Mesendoderm (in vitro differentiated cells): ENCODE results near the gene HES5.

ENCODE experiments used
- DNase-seq: peaks from one replicate; pipeline ENCODE4 v3.0.0; 2013
- H2AK5ac ChIP-seq: 2 replicates; pipeline ENCODE4 v1.6.1; 2013; ENCODE audit warnings: low read length, inconsistent platforms
- H2BK120ac ChIP-seq: 2 replicates; pipeline ENCODE4 v1.6.1; 2013; ENCODE audit warnings: low read depth, mild to moderate bottlenecking, low read length, moderate library complexity, mixed read lengths
- H2BK15ac ChIP-seq: replicated peaks from 2 replicates; pipeline ENCODE4 v1.6.1; 2013; ENCODE audit warnings: low read depth, mild to moderate bottlenecking, moderate library complexity
- H2BK5ac ChIP-seq: 2 replicates; pipeline ENCODE4 v1.6.1; 2013; ENCODE audit warnings: low read length, inconsistent platforms
- H3K18ac ChIP-seq: 2 replicates; pipeline ENCODE4 v1.6.1; 2013; ENCODE audit warnings: mild to moderate bottlenecking, low read length, mixed read lengths
- H3K23ac ChIP-seq: one replicate; pipeline ENCODE4 v1.6.1; 2013; ENCODE audit warnings: low read length
- H3K27ac ChIP-seq: 2 replicates; pipeline ENCODE4 v1.5.1; 2013; ENCODE audit warnings: low read depth, mild to moderate bottlenecking, inconsistent platforms, low read length, moderate library complexity
- H3K27me3 ChIP-seq: 2 replicates; pipeline ENCODE4 v1.6.1; 2013; ENCODE audit warnings: low read length, control low read depth, mild to moderate bottlenecking, inconsistent platforms; ENCODE audit not compliant: insufficient read depth, poor library complexity
- H3K36me3 ChIP-seq: 2 replicates; pipeline ENCODE4 v1.6.1; 2013; ENCODE audit warnings: low read length, inconsistent platforms; ENCODE audit not compliant: control insufficient read depth, insufficient read depth
- H3K4ac ChIP-seq: one replicate; pipeline ENCODE4 v1.6.1; 2013; ENCODE audit warnings: low read depth, mild to moderate bottlenecking, low read length, moderate library complexity
- H3K4me1 ChIP-seq: 2 replicates; pipeline ENCODE4 v1.6.1; 2013; ENCODE audit warnings: low read depth, low read length, inconsistent platforms; ENCODE audit not compliant: control insufficient read depth
- H3K4me2 ChIP-seq: 2 replicates; pipeline ENCODE4 v1.6.1; 2013; ENCODE audit warnings: low read length
- H3K4me3 ChIP-seq: 2 replicates; pipeline ENCODE4 v1.5.1; 2013; ENCODE audit warnings: mild to moderate bottlenecking, low read length
- H3K56ac ChIP-seq: one replicate; pipeline ENCODE4 v1.6.1; 2013; ENCODE audit warnings: low read length
- H3K79me1 ChIP-seq: 2 replicates; pipeline ENCODE4 v1.6.1; 2013; ENCODE audit warnings: low read length, inconsistent platforms
- H3K79me2 ChIP-seq: 2 replicates; pipeline ENCODE4 v1.6.1; 2013; ENCODE audit warnings: mild to moderate bottlenecking, low read length; ENCODE audit not compliant: control insufficient read depth, insufficient read depth
- H3K9ac ChIP-seq: 2 replicates; pipeline ENCODE4 v1.6.1; 2013; ENCODE audit warnings: low read length, inconsistent platforms
- H4K5ac ChIP-seq: one replicate; pipeline ENCODE4 v1.6.1; 2013; ENCODE audit warnings: low read length
- H4K8ac ChIP-seq: one replicate; pipeline ENCODE4 v1.6.1; 2013; ENCODE audit warnings: low read depth, mild to moderate bottlenecking, control low read depth, low read length, moderate library complexity
- WGBS: extraction: QIAGEN DNeasy Blood & Tissue Kit; methylation state at CpG from one replicate; pipeline ENCODE4 v1.1.7; 2013; ENCODE audit warnings: low lambda C conversion rate, missing lambda C conversion rate; ENCODE audit not compliant: insufficient coverage; ENCODE audit errors: extremely low coverage; 5-methylcytosine and 5-hydroxymethylcytosine counted together

The HES5 gene

DNA sequence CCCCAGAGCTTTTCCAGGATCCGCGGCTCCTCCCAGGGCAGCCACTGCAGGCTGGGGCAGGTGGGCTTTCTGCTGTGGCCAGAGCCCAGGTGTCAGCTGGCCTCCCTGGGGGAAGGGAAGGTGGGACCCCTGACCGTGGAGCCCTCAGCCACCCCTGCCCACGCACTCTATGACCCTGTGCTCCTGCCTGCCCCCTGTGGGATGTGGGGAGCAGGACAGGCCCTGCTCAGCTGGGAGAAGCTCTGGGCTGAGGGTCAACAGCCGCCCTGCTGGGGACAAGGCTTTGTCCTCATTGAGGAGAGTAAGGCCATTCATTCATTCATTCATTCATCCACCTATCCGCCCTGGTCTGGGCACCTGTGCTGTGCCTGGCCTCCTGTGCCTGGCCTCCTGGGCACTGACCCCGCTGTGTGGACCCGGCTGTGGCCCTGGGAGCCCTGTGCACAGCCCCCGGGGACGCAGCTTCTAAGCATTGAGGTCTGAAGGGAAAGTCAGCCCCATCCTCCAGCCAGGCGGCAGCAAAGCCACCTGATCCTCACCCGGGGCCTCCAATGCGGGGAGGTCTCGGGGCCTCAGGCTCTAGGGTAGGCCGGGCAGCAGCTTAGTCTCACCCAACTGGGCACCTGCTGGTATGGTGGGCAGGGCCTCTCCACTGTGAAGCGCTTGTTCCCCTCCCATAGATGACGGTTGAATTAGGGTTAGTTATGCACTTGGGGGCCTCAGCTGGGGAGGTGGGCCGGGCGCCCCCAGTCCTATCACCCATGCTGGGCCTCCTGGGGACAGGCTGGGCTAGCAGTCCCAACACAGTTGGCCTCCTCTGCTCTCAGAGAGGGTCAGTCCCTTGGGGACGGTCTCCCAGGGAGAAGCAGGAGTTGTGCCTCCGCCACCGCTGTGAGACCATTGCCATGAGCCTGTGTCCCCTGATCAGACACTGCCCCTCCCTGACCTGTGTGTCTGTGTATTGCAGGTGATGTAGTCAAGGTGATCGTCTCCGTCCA lies 32.1 kb upstream of the HES5 start:
- no peaks in the 10 kb centered on the region for H3K79me2 ChIP-seq
- H3K79me1 ChIP-seq, result no peaks in the 10 kb centered on the region
- H2BK15ac ChIP-seq, result no peak overlapping the region
- no peaks in the 10 kb centered on the region for H3K36me3 ChIP-seq
- H3K56ac ChIP-seq, result no peak overlapping the region
- no peak overlapping the region for H3K4ac ChIP-seq
- H3K4me1 ChIP-seq, result no peaks in the 10 kb centered on the region
- no peak overlapping the region for H3K9ac ChIP-seq
- H2BK5ac ChIP-seq, result no peak overlapping the region
- H3K27ac ChIP-seq, result no peak overlapping the region
- no peak overlapping the region for H3K4me3 ChIP-seq
- no peak overlapping the region for H3K4me2 ChIP-seq
- no peak overlapping the region for H4K8ac ChIP-seq
- no peak overlapping the region for H4K5ac ChIP-seq
- DNase-seq, result no peak
- H2BK120ac ChIP-seq, result no peak overlapping the region
- H3K18ac ChIP-seq, result no peak overlapping the region
- no CpG with 5 or more reads among the region's 24 CpGs for WGBS
- no peaks in the 10 kb centered on the region for H3K27me3 ChIP-seq
- no peak overlapping the region for H3K23ac ChIP-seq
- no peak overlapping the region for H2AK5ac ChIP-seq

GRCh38 chr1:2561446-2561845 lies 31.4 kb upstream of the HES5 start:
- no peak overlapping the region for H2BK5ac ChIP-seq
- no peak overlapping the region for H2AK5ac ChIP-seq
- H3K4me1 ChIP-seq, result no peaks in the 10 kb centered on the region
- no peak overlapping the region for H4K8ac ChIP-seq
- H3K18ac ChIP-seq, result no peak overlapping the region
- no peak overlapping the region for H3K4me3 ChIP-seq
- H3K4ac ChIP-seq, result no peak overlapping the region
- H3K36me3 ChIP-seq, result no peaks in the 10 kb centered on the region
- no peaks in the 10 kb centered on the region for H3K79me2 ChIP-seq
- H3K4me2 ChIP-seq, result no peak overlapping the region
- DNase-seq, result no peak
- no peak overlapping the region for H3K9ac ChIP-seq
- no peak overlapping the region for H3K23ac ChIP-seq
- no peak overlapping the region for H2BK15ac ChIP-seq
- no peak overlapping the region for H2BK120ac ChIP-seq
- H3K56ac ChIP-seq, result no peak overlapping the region
- no peak overlapping the region for H4K5ac ChIP-seq
- H3K27ac ChIP-seq, result no peak overlapping the region
- H3K79me1 ChIP-seq, result no peaks in the 10 kb centered on the region
- no peaks in the 10 kb centered on the region for H3K27me3 ChIP-seq
- no CpG with 5 or more reads among the region's 11 CpGs for WGBS

GRCh38 chr1:2560299-2561073 lies 30.4 kb upstream of the HES5 start:
- Histone ChIP-seq H3K56ac (no peak overlapping the region), H4K8ac (no peak overlapping the region), H2BK120ac (no peak overlapping the region), H3K79me1 (no peaks in the 10 kb centered on the region), H3K23ac (no peak overlapping the region), H3K4me2 (no peak overlapping the region), H2BK15ac (no peak overlapping the region), H3K27me3 (no peaks in the 10 kb centered on the region), H3K18ac (no peak overlapping the region), H3K79me2 (no peaks in the 10 kb centered on the region), H3K4ac (no peak overlapping the region), H3K9ac (no peak overlapping the region), H4K5ac (no peak overlapping the region), H2BK5ac (no peak overlapping the region), H3K36me3 (no peaks in the 10 kb centered on the region), H3K4me3 (no peak overlapping the region), H2AK5ac (no peak overlapping the region), H3K4me1 (no peaks in the 10 kb centered on the region), H3K27ac (no peak overlapping the region)
- WGBS, result no CpG with 5 or more reads among the region's 15 CpGs
- DNase-seq, result no peak

DNA sequence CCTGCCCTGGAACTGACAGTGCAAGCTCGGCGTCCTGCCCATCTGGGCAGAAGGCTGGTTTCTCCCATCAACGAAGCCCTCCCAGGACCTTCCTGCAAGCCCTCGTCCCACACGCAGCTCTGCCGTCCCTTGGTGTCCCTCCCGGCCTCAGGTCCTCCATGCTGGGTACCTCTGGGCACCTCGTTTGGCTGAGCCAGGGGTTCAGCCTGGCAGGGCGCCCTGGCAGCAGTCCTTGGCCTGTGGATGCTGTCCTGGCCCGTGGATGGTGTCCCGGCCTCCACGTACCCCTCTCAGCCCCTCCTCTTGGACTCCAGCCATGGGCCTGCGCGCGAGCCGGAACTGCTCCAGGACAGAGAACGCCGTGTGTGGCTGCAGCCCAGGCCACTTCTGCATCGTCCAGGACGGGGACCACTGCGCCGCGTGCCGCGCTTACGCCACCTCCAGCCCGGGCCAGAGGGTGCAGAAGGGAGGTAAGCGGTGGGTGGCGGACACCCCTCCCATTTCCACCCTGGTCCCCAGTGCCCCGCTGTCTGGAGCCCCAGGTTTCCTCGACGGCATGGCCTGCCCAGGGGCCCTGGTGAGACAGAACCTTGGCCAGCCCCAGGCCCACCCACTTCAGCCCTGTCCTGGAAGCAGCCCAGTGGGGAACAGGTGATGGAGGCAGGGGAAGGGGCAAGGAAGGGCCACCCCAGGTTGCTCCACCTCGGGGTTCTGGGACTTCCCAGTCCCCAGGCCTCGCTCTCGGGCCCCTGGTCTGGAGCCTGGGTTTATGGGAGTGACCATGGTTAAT lies 29.6 kb upstream of the HES5 start:
- no peaks in the 10 kb centered on the region for H3K79me1 ChIP-seq
- no peak overlapping the region for H2BK15ac ChIP-seq
- no peak overlapping the region for H3K4me3 ChIP-seq
- DNase-seq, result no peak
- no peak overlapping the region for H3K9ac ChIP-seq
- no peaks in the 10 kb centered on the region for H3K36me3 ChIP-seq
- WGBS, result no CpG with 5 or more reads among the region's 35 CpGs
- no peak overlapping the region for H3K23ac ChIP-seq
- no peaks in the 10 kb centered on the region for H3K4me1 ChIP-seq
- no peak overlapping the region for H4K8ac ChIP-seq
- H2AK5ac ChIP-seq, result no peak overlapping the region
- H3K27me3 ChIP-seq, result no peaks in the 10 kb centered on the region
- no peak overlapping the region for H3K4ac ChIP-seq
- H3K56ac ChIP-seq, result no peak overlapping the region
- no peak overlapping the region for H3K4me2 ChIP-seq
- H3K18ac ChIP-seq, result no peak overlapping the region
- no peak overlapping the region for H4K5ac ChIP-seq
- no peak overlapping the region for H3K27ac ChIP-seq
- H2BK120ac ChIP-seq, result no peak overlapping the region
- H3K79me2 ChIP-seq, result no peaks in the 10 kb centered on the region
- H2BK5ac ChIP-seq, result no peak overlapping the region

DNA sequence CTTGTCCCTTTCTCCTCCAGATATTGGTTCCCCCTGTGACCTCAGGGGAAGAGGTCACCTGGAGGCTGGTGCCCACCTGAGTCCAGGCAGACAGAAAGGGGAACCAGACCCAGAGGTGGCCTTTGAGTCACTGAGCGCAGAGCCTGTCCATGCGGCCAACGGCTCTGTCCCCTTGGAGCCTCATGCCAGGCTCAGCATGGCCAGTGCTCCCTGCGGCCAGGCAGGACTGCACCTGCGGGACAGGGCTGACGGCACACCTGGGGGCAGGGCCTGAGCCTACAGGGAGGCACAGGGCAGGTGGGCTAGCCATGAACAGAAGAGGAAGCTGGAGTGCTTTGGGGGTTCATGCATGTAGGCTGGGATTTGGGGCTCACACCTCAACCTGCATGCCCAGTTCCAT lies 28.8 kb upstream of the HES5 start:
- Histone ChIP-seq H3K36me3 (no peaks in the 10 kb centered on the region), H3K4me1 (no peaks in the 10 kb centered on the region), H3K79me1 (no peaks in the 10 kb centered on the region), H3K4ac (no peak overlapping the region), H3K27ac (no peak overlapping the region), H3K23ac (no peak overlapping the region), H2AK5ac (no peak overlapping the region), H2BK120ac (no peak overlapping the region), H3K9ac (no peak overlapping the region), H3K27me3 (no peaks in the 10 kb centered on the region), H3K18ac (no peak overlapping the region), H4K8ac (no peak overlapping the region), H2BK5ac (no peak overlapping the region), H2BK15ac (no peak overlapping the region), H3K4me2 (no peak overlapping the region), H3K56ac (no peak overlapping the region), H3K79me2 (no peaks in the 10 kb centered on the region), H4K5ac (no peak overlapping the region), H3K4me3 (no peak overlapping the region)
- DNase-seq, result no peak
- no CpG with 5 or more reads among the region's 6 CpGs for WGBS
